GM18517 (cell line): ENCODE measurements around the gene MEIOSIN.
"Not testable (repeated sequence)": the region's sequence is repeated elsewhere in the genome, so short reads cannot be mapped to it uniquely, and the experiment has no call there.

Experiments used
- ATAC-seq: cut with Tn5 transposase; IDR thresholded peaks from one replicate; pipeline ENCODE4 v1.9.1; 2021; ENCODE audit warnings: mild to moderate bottlenecking, moderate library complexity; ENCODE audit not compliant: unreplicated experiment

The MEIOSIN gene, protein sequence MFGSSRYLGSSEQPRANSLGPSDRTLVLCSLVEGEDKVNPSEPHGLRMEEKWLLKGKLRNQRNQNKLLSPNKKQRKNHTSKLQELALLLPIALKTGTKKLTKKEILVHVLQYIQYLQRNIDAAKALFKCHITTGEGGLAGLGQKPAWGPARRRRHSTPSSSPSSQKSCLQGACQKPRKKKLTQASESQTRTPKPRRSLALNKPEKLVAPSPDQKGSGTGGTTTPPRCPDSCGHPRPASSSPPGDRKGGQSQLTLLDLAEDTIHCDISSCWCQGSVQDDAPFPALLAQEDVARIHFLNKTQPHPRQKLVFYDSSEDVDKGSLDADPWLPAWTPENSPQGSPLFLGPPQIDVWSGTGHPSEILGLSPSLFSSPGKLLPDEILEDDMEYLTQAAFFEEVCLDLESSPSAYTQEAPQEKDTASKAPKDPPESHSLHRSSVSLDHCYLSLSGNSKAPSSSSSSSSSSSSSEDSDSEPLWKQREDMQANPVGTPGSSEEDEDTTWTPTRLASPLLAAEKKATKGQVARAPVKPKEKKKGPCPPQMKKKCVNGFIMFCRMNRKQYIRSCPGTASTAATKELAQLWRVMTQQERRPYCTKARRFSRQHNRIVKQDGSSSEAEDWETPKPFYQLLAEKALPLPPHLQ

DNA sequence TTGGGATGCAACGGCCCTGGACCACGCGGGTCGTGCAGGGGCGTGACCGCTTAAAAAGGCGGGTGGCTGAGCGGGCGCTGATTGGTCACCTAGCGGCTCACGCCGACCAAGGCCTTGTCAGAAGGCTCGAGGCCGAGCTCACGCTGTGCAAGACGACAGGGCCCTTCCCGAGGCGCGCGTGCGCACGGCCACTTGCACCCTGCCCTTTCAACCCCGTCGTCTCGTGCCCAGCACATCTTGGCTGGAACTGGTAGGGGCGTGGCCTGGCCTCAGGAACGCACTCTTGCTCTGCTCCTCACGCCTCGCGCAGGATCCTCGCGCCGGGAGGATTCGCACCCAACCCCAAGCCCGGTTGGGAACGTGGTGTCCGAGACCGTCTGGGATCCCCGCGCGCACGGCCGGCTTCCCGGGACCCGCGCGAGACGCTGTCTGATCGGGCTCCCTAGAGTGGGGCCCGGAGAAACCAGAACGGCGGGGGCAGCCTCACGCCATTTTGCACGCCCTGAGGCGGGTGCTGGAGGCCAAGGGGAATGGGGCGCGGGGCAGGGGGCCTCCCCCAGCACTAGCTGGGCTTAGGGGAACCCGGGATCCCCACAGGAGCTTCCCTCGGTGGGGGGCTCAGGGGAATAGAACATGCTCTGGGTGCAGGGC is at the start of gene MEIOSIN:
Gene MEIOSIN (plus strand): TSS at position 280 of the 651 bp plus-strand sequence. CDS start 1,938 bp downstream, outside the sequence.
- ATAC-seq: no peak

DNA sequence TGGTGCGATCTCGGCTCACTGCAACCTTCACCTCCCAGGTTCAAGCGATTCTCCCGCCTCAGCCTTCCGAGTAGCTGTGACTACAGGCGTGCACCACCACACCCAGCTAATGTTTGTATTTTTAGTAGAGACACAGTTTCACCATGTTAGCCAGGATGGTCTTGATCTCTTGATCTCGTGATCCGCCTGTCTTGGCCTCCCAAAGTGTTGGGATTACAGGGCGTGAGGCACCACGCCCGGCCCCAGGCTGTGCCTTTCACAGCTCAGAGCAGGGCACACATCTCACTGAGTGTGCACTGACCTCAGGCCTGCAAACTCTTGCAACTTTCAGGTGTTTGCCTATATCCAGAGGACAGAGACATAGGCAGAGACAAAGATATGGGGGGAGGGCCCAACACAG is 48.2 kb upstream of the MEIOSIN start:
- not testable (repeated sequence) for ATAC-seq

DNA sequence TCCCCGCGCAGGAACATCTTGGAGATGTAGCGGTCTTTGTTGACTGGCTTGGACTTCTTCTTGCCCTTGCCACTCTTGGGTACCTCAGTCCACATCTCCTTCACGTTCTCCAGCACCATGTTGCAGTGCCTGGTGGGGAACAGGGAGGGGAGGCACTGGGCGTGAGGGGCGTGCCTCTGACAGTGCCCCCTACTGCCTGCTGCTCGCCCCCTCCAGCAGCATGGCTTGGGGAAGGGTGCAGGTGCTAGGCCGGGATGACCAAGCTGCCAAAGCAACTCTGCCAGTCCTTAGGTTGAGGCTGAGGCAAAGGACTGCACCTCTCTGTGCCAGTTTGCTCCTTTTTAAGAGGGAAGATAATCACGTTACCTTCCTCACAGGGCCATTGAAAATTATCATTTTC is 45.6 kb upstream of the MEIOSIN start:
- ATAC-seq: no peak

DNA sequence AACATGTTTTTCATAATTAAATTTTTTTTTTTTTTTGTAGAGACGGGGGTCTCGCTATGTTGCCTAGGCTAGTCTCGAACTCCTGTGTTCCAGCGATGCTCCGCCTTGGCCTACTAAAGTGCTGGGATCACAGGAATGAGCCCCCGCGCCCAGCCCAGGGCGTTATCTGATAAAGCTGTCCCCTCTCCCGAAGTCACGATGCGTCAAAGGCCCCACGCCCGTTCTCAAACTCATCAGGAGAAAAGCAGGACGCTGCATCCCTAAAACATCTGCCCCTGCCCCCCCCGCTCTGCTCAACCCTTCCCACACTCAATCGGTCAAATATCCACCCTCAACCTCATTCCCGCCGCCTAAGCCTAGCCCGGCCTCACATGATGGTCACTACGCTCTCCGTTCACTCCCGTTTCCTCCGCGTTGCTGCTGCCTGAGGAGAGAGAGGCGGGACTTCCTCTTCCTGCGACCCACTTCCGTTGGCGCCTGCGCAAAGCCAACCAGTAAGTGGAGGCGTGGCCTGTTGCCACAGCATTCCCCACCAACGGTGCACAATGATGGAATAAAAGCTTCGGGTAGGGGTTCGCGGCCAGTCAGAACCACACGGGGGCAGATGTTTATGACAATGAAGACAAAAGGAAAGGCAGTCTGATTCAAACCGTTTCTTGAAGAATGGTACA is 41.6 kb upstream of the MEIOSIN start, which contains the start of gene SNRPD2:
Gene SNRPD2 (minus strand): TSS at position 438 of the 671 bp plus-strand sequence. CDS start 65 bp downstream, at position 373.
- peak; percentile 46 for ATAC-seq

DNA sequence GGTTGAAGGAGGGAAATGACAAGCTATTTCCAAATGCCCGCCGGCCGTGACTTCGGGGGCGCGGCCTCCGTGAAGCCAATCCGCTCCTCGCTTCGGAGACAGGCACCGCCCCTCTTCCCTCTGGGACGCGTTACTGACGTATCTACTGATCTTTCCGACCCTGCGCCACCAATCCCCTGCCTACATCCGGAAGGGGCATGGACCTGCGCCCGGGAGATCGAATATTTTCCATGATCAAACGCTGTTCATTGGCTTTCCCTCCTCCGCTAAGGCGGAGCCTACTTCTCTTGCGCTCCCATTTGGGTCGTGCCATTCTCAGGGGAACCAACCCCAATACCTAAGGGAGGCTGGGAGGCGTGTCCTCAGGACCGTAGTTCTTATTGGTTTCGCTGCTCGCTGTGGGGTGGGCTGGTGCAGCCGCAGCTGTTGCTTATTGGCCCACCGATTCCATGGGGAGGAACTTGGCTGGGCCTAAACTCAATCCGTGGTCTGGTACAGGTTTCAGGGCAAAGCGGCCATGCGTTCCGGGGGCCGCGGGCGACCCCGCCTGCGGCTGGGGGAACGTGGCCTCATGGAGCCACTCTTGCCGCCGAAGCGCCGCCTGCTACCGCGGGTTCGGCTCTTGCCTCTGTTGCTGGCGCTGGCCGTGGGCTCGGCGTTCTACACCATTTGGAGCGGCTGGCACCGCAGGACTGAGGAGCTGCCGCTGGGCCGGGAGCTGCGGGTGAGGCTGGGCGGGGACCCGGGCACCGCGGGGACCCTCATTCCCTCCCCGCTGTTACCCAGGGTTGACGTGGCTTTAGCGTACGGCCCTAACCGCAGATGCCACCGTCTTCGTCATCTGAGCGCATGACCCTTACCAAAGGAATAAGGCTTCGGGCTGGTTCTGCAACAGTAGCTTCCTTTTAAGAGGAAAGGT is 40.8 kb upstream of the MEIOSIN start, which contains the start of gene QPCTL:
Gene QPCTL (plus strand): TSS at position 480 of the 919 bp plus-strand sequence. CDS start 38 bp downstream, at position 518.
- ATAC-seq: peak; percentile 82

DNA sequence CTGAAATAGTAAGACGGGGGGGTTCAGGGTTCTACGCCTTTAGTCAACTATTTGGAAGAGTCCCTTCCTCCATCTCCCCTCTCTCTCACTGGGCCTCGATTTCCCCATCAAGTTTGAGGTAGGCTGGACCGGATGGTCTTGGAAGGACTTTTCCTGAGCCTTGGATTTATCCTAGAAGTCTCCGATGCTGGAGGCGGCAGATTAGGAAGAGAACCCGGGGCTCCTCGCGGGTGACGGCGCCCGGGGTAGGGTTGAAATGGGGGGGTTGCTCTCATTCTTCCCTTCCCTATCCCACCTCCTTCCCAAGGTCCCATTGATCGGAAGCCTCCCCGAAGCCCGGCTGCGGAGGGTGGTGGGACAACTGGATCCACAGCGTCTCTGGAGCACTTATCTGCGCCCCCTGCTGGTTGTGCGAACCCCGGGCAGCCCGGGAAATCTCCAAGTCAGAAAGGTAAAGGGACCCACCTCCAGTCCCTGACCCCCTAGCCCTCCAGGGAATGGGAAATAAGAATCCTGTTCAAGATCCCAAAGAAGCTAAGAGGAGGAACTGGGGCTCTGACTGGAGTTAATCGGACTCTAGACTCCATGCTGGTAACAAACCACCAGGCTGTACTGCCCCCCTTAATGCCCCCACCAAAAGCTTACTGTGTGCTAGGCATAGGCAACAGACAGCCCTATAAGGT is 40.0 kb upstream of the MEIOSIN start:
- ATAC-seq: no peak

DNA sequence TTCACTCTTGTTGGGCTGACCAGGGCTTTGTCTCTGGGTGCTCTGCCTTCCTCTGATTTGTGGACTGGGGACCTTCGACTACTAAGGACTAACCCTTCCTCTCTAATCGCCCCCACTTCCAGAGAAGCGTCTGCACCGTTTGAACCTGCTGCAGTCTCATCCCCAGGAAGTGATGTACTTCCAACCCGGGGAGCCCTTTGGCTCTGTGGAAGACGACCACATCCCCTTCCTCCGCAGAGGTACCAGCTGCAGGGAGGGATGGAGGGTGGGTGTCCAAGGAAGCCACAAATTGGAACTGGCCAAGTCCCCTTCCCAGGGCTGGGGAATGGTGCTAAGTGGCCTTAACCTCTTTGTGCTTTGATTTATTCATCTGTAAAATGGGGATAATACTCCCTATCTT is 31.6 kb upstream of the MEIOSIN start:
- ATAC-seq: no peak

DNA sequence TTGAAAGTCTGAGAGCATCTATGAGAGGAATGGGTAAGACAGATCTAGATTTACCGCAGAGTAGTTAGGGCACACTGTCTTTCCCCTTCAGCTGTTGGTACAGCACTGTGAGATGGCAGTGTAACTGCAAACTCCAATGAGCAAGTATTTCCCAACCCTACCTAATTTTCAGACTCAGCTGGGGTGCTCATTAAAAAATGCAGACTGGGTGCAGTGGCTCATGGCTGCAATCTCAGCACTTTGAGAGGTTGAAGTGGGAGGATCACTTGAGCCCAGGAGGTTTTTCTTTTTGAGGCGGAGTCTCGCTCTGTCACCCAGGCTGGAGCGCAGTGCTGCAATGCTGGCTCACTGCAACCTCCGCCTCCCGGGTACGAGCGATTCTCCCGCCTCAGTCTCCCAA is 28.1 kb upstream of the MEIOSIN start:
- no peak for ATAC-seq

DNA sequence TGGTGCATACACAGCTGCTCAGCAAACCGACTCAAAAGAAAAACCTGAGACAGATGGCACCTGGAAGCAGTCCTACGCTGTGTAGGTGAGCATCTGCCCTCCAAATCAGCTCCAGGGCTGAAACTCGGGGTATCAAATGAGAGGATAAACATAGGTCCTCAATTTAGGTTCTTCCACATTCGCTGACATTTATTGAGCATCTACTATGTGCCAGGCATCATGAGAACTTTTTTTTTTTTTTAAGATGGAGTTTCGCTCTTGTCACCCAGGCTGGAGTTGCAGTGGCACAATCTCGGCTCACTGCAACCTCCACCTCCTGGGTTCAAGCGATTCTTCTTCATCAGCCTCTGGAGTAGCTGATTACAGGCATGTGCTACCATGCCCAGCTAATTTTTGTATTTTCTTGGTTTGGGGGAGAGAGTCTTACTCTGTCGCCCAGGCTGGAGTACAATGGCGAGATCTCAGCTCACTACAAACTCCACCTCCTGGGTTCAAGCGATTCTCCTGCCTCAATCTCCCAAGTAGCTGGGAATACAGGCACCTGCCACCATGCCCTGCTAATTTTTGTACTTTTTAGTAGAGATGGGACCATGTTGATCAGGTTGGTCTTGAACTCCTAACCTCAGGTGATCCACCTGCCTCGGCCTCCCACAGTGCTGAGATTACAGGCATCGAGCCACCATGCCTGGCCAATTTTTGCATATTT is 27.4 kb upstream of the MEIOSIN start:
- no peak for ATAC-seq

DNA sequence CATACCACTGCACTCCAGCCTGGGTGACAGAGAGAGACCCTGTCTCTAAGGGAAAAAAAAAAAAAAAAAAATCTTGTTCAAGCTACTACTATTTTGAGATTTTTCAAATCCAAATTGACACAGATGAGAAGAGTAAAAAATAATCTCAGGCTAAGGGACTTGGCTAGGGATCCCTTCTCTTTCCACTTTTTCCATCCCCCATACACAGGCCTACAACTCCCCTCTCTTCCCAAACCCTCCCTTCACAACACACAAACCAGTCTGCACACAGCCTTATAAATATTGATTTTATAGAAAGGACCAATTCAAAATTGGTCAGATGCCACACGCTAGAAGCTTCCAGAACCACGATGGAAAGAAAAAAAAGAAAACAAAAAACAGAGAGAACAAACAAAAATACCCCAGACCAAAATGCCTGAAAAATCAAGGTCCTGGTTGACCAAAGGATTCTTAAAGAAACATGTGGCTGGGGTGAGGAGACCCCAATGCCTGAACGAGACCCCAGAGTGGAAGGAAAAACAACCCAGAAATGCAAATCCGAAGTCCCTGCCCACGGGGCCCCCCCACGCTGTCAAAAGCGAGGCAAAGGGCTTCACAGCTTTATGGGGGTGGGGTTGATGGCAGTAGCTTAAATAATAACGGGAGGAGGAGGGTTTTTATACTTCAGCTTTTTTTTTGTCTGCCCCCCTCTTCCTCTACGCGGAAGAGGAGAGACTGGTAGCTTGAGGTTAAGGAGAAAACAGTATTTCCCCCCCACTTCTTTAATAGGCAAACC is 22.7 kb upstream of the MEIOSIN start:
- ATAC-seq: no peak

DNA sequence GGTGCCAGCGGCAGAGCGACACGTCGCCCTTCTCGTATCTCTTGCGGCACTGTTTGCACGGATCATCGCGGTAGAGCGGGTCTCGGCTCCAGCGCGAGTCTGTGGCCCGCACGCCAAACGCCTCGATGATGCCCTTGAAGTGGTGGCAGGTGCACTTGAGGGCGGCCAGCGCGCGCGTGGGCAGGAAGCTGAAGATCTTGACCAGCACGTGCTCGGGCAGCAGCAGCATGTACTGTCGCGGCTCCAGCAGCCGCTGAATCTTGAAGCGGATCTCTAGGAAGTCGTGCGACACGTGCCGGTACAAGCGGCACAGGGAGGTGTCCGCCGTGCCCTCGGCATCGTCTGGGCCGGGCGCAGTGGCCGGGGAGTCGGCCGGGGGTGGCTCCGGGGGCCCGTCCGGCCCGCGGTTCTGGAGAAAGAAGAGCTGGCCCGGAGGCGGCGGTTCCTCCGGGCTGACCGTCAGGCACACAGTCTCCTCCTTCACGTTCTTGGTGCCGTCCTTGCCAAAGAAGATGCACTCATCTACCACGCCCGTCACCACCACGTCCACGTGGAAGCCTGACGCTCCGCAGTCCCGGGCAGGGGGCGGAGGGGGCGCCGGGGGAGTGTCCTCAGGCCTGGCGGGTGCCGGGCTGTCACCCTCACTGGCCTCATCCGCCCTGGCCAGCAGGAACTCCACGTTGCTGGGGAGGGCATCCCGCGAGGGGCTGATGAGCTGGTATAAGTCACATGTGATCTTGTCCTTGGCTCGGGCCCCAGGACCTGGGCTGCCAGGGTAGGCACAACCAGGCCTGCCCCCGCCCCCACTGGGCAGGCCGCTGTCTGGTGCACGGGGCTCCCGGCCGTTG is 21.2 kb upstream of the MEIOSIN start:
- ATAC-seq: no peak

DNA sequence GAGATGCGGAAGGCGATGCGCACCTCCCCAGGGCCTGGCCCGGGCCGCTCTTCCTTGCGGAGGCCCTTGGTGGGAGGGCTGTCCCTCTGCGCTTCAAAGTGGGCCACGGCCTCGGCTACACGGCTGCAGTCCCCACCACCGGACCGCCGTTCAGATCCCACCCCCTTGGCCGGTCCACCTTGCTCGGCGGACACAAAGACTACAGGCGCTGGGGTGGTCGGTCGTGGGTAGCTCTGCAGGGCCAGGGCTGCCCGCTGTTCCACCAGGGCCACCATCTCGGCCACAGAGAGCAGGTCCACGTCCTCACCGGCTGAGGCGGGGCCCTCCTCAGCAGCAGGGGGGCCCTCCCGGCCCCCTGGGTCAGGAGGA is 20.6 kb upstream of the MEIOSIN start:
- ATAC-seq: no peak

DNA sequence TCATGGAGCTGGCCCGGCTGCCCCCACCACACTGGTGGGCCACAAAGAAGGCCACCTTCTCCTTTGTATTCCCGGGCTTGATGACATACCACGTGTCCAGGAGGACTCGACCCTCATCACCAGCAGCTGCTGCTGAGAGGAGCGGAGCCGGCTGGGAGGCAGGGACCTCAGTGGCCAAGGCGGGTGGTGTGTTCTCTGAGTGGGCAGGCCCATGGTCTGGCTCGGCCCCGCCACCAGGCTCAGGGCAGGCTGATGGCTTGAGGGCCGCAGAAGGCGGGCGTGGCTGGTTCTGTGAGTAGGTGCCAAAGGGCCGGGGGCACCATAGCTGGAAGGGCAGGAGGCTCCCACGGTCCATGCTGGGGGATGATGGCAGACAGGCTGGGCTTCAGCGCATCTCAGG is 20.1 kb upstream of the MEIOSIN start:
- no peak for ATAC-seq

DNA sequence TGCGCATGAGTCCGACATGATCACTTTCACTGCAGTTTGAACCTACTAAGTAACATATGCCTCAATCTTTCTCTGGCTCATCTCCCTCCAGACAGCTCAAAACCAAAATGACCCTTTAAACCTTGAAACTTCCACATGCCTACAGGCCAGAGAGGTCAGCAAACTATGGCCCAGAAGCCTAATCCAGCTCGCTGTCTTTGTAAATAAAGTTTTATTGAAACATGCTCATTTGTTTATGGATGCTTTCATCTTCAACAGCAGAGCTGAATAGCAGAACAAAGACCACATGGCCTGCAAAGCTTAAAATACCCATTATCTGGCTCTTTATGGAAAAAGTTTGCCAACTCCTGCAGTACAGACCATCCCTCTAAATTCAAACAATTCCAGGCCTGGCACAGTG is 18.1 kb upstream of the MEIOSIN start:
- ATAC-seq: no peak

DNA sequence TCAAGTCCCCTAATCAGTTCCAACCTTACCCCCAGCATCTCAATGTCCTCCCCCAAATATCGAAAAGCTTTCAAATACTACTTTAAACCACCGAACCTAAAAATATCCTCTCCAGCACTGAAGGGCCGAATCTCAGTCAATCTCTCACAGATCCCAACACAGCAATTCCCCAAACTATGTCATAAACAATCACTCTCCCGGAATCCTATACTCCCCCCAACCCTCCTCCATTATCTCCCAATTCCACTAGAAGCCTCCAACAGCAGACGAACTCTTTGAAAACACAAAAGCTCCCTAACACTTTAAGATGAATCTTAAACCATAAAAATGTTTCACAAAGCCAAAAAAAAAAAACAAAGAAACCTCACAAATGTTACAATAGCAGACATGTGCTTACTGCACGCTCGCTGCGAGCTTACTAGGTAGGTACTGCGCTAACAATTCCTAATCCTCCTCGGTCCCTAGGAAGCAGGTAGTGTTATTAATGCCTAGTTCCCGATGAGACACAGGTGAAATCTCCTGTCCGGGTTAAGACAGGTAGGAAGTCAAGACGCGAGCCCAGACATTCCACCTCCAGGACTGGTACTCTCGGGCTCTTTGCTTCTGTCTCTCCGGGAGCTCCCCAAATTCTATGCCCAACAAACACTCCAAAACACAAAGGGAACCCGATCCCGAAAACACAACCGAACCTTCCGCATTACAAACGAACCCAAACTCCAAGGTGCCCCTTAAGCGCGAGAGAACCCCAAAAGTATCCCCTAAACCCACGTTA is 16.7 kb upstream of the MEIOSIN start:
- ATAC-seq: no peak
